Measurements from ENCODE around the gene KLHL10.
"Not testable (repeated sequence)": the region's sequence is repeated elsewhere in the genome, so short reads cannot be mapped to it uniquely, and the experiment has no call there.

Gene KLHL10

GRCh38 chr17:41813699-41814124, 23.9 kb upstream of the KLHL10 start:
- no peak for DNase-seq

GRCh38 chr17:41814195-41814594, 23.4 kb upstream of the KLHL10 start:
- DNase-seq: no peak

- no peak for DNase-seq
Observed at GRCh38 chr17:41816637-41817320, 20.8 kb upstream of the KLHL10 start.

- no peak for DNase-seq
Observed at GRCh38 chr17:41818024-41818423, 19.6 kb upstream of the KLHL10 start.

GRCh38 chr17:41821776-41822175, 15.8 kb upstream of the KLHL10 start:
- DNase-seq: no peak

- no peak for DNase-seq
Observed at GRCh38 chr17:41822216-41823140, 15.1 kb upstream of the KLHL10 start.

- no peak for DNase-seq
Observed at GRCh38 chr17:41823141-41823524, 14.5 kb upstream of the KLHL10 start.

GRCh38 chr17:41823580-41823979, 14.0 kb upstream of the KLHL10 start:
- DNase-seq: no peak

- DNase-seq: no peak
Observed at GRCh38 chr17:41824086-41824485, 13.5 kb upstream of the KLHL10 start.

GRCh38 chr17:41825175-41825845, 12.3 kb upstream of the KLHL10 start:
- DNase-seq: no peak

- not testable (repeated sequence) for DNase-seq
Observed at GRCh38 chr17:41829961-41830360, 7.7 kb upstream of the KLHL10 start.

- no peak for DNase-seq
Observed at GRCh38 chr17:41835214-41835799, 2.3 kb upstream of the KLHL10 start.

GRCh38 chr17:41835800-41836549, 1.6 kb upstream of the KLHL10 start, which contains the start of gene NT5C3B:
Gene NT5C3B (minus strand): TSS chr17:41836232. CDS start chr17:41836193, 39 bp downstream.
- peak; percentile 23 to 45 for DNase-seq

- DNase-seq: no peak
Observed at GRCh38 chr17:41836550-41837196, 952 bp upstream of the KLHL10 start.

- DNase-seq: not testable (repeated sequence)
Observed at GRCh38 chr17:41839448-41839847, 1.8 kb downstream of the KLHL10 start.

- not testable (repeated sequence) for DNase-seq
Observed at GRCh38 chr17:41840781-41841180, 3.2 kb downstream of the KLHL10 start.

GRCh38 chr17:41844971-41845370, 7.3 kb downstream of the KLHL10 start:
- no peak for DNase-seq

- no peak for DNase-seq
Observed at GRCh38 chr17:41848788-41849187, 11.2 kb downstream of the KLHL10 start.

- no peak for DNase-seq
Observed at GRCh38 chr17:41849251-41849990, 11.8 kb downstream of the KLHL10 start.

GRCh38 chr17:41851382-41851781, 13.8 kb downstream of the KLHL10 start:
- DNase-seq: not testable (repeated sequence)
